DLD1 (cell line): ENCODE results near the gene RIOX2.

ENCODE experiments used
- in situ Hi-C: cut with HindIII; loops from 2 replicates; pipeline ENCODE4 v1.10.0; 2017; ENCODE audit warnings: low sequenced_read_pairs

RIOX2 gene

DNA sequence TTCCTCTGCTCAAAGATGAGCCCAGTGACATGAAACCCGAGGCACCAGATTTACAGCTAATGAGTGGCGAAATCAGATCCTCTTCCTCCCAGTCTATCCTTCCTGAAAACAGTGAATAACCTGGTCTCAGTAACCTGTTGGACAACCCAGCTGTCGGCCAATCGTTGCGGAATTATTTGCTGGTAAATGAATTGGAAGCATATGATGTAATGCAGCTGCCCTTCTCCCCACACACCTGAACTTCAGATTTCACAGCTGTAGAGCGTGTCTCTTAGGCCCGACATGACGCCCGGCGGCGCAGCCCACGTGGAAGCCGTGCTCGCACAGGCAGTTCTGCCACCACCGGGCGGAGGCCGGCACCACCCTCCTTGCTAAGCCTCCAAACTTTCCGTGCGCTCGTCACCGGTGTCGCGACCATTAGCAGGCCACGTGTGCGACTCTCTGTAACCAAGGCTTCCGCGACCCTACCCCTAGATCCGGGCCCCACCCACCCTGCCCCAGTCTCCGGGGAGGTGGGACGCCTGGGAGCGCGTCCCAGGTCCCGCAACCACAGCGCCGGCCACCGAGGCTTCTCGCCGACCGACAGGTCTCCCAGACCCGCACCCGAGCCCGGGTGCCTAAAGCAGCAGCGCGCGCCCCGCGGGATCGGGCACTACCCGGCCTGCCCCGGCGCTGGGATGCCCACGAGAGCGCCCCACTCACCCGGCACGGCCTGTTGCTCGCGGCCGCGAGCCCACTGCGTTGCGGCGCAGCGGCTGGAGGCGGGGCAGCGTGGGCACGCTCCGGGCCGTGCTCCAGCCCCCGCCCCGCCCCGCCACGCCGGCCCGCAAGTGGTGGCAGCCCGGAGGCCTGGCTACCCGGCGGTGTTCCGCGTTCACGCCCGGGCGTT, at the start of gene RIOX2:
TSS of gene RIOX2 (minus strand) at position 753 of the 889 bp plus-strand sequence. CDS start 4,838 bp downstream, outside the sequence.
- in situ Hi-C loops, result no loop called here

GRCh38 chr3:98020412-98020811, 48.2 kb upstream of the RIOX2 start:
- in situ Hi-C loops, result loop anchor here (25.0 kb wide), 1 partner anchor 208 kb away; the partner anchor contains the start of gene CRYBG3

DNA sequence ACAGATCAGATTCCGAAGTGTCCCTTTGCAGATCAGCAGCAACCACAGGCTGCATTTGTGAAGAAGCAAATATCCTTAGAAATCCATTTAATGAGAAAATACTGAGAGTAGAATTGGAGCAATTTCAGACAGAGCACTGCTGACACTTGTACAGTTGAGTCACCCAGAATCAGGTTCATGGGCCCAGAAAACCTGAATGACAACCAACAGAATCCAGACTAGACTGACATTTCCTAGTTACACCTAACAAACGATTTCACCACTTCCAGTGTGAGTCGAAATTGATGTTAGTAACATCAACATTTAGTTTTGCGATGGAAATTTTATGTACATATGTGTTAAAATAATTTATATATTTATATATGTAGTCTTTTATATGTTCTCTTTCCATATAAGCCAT, 46.1 kb upstream of the RIOX2 start:
- in situ Hi-C loops, result loop anchor here (25.0 kb wide), 1 partner anchor 206 kb away; the partner anchor contains the start of gene CRYBG3

DNA sequence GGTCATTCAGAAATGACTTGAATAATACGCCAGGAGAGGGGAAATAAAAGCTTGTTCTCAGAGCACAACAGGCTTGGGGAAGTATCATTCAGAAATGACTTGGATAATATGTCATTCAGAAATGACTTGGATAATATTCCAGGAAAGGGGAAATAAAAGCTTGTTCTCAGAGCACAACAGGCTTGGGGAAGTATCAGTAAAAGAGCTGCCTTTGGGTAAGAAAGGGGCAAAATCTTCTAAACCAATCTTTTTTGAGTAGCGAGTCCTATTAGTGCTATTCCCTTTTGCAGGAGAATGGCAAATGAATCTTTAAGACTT, 42.0 kb upstream of the RIOX2 start:
- in situ Hi-C loops, result loop anchor here (25.0 kb wide), 1 partner anchor 202 kb away; the partner anchor contains the start of gene CRYBG3

GRCh38 chr3:98013411-98014267, 41.4 kb upstream of the RIOX2 start:
- in situ Hi-C loops, result loop anchor here (25.0 kb wide), 1 partner anchor 201 kb away; the partner anchor contains the start of gene CRYBG3

GRCh38 chr3:98012979-98013378, 40.7 kb upstream of the RIOX2 start:
- in situ Hi-C loops, result loop anchor here (25.0 kb wide), 1 partner anchor 201 kb away; the partner anchor contains the start of gene CRYBG3

DNA sequence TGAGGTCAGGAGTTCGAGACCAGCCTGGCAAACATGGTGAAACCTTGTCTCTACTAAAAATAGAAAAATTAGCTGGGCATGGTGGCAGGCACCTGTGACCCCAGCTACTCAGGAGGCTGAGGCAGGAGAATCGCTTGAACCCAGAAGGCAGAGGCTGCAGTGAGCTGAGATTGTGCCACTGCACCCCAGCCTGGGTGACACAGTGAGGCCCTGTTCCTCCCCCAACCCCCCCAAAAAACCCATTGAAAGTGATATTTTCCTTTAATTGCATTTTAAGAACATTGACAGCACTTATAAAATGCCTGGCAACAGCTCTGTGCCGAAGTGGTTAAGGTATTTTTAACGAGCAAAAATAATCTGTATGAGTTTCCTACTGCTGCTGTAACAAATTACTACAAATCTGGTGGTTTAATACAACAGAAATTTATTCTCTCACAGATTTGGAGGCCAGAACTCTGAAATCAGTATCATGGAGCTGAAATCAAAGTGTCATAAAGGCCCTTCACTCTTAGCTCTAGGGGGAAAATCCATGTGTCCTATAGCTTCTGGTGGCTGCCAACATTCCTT, 38.7 kb upstream of the RIOX2 start:
- in situ Hi-C loops, result loop anchor here (25.0 kb wide), 1 partner anchor 199 kb away; the partner anchor contains the start of gene CRYBG3

DNA sequence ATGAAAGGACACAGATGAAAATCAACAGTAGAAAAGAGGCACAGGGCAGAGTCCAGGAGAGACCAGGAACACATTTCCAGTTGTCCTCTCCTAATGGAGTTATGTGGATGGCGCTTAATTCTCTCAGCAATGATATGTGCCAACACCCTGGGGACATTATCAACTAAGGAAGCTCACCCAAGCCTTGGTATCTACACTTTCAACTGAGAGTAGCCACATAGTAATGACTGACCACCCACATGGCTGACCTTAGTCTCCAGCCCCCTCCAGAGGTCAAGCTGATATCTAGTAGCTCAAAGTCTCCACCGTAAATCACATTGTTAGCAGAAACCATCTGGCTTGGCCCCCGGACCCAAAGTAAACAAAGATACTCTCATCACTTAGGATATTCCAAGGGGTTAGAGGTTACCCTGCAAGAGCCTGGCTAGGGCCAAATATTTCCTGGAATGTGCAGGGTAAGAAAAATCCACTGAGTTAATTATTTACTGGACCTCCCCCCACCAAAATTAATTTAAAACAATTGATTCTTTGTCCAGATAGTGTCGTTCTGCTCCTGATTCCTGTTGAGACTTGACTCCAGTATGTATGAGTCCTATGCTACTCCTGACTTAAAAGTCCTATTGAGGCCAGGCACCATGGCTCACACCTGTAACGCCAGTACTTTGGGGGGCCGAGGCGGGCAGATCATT, 38.1 kb upstream of the RIOX2 start:
- in situ Hi-C loops, result loop anchor here (25.0 kb wide), 1 partner anchor 198 kb away; the partner anchor contains the start of gene CRYBG3

GRCh38 chr3:98008855-98009254, 36.6 kb upstream of the RIOX2 start:
- in situ Hi-C loops, result loop anchor here (25.0 kb wide), 1 partner anchor 197 kb away; the partner anchor contains the start of gene CRYBG3

DNA sequence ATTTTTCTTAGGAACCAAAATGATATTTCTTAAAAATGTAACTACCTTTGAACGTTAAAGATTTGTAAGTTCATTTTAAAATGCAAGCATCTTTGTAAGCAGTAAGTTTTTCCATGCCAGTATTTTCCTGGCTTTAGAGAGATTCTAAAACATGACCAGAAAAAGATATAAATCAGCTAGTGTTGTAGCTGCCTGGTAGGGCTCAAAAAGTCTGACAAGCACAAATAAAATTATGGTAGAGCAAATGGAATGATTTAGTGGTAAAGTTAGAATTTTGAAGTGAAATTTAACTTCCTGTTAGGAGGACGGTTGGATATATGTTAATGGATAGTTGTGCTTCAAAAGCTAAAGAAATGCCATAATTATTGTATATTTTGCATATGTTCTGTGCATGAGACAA, 33.2 kb upstream of the RIOX2 start:
- in situ Hi-C loops, result loop anchor here (25.0 kb wide), 1 partner anchor 193 kb away; the partner anchor contains the start of gene CRYBG3

- in situ Hi-C loops, result loop anchor here (25.0 kb wide), 1 partner anchor 192 kb away; the partner anchor contains the start of gene CRYBG3
Observed at GRCh38 chr3:98004721-98005120, 32.5 kb upstream of the RIOX2 start.

DNA sequence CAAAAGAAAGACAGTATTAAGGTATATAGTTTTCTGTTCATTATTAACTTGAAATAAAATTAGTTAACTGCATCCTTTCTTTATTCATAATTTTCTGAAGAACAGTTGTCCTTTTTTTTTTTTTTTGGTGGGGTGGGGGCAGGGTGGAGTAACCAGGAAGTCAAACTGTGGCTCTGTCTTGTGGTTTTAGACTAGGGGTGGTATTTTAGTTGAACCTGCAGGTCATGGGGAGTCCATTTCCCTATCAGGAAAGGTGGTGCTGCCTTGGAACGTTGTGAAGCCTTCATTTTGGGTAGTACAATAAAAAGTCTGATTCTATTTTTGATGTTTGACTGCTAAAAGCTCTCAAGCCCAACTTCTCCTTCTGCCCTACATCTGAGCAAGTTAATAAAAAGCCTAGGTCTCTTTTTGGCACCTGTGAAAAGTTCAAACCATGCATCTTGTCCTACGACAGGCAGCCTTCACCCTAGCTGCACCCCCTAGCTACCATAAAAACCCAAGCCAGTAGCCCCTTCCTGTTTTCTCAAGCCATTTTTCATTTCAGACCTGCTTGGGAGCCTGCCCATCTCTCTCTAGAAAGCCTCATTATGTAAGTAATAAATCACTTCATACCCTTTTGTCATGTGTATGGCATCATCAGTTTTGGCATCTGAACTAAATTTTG, 31.2 kb upstream of the RIOX2 start:
- in situ Hi-C loops, result loop anchor here (25.0 kb wide), 1 partner anchor 191 kb away; the partner anchor contains the start of gene CRYBG3

DNA sequence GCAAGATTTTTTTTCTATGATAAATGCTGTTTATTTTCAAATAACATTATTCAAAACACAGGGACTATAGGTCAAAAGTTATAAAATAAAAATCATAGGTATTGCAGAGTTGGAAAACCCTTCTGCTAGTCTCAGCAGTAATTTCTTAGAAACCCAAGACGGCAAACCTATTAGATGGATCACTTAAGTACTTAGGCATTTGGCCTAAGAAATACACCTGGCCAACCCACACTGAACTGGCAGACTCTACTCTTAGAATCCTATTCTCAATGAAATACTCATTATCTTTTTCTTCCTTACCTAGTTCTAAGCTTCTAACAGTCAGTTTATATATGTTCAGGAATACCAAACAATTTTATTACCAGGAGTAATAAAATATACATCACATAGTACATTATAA, 30.5 kb upstream of the RIOX2 start:
- in situ Hi-C loops, result loop anchor here (25.0 kb wide), 1 partner anchor 190 kb away; the partner anchor contains the start of gene CRYBG3

- in situ Hi-C loops, result loop anchor here (25.0 kb wide), 1 partner anchor 188 kb away; the partner anchor contains the start of gene CRYBG3
Observed at GRCh38 chr3:97999994-98000393, 27.8 kb upstream of the RIOX2 start.

GRCh38 chr3:97999103-97999502, 26.9 kb upstream of the RIOX2 start:
- in situ Hi-C loops, result no loop called here

DNA sequence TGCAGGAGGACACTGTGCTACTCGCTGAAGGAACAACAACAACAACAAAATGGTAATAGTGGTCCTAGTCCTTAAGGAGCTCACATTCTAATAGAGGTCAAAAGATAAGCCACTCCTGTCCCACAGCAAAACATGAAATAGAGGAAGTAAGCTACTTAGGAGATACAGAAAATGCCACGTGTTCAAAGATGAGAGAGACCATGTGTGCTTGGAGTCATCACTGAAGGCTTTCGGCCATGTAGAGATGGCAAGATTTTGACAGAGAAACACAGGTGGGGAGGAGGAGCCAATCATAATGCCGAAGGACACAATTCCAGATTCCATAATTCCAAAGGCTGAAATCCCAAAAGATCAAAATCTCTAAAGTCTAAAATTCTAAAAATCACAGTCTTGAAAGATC, 24.8 kb upstream of the RIOX2 start:
- in situ Hi-C loops, result no loop called here

DNA sequence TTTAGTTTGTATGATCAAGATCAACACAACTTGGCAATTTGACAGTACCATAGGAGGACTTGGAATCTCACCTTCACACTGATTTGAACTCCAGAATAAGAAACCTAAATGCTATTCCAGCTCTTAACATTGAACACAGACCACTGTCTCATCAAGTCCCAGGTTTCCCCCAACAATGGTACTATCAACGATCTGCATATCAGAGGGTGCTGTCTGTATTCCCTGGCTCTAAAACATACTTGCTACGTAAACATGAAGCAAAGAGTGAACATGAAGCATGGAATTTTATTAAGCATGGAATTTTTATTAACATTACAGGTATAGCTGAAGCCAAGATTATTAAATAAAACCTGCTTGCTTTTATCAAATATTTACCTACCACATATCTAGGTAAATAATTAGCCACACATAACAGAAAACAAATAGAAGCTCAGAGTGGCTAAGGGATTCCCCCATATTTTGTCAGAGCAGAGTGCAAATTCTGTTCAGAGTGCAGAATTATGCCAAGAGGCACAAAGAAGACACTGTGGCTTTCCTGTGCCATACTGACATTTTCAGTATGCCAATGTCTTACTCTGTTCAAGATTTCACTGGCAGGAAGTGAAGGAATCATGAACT, 22.2 kb upstream of the RIOX2 start:
- in situ Hi-C loops, result no loop called here

- in situ Hi-C loops, result no loop called here
Observed at GRCh38 chr3:97993526-97993925, 21.3 kb upstream of the RIOX2 start.
